ENCODE data around the gene COL9A1. TPM values are rescaled to one million over a fixed set of nuclear protein-coding genes. Genes with fewer than 3 reads are reported as not detected.

Gene COL9A1
- total and polyA plus RNA-seq, 2 of the 8 experiments (the other 6 are each of a cell fraction or from before 2014, with no cell fraction given): 7.9 to 18.1 TPM

DNA sequence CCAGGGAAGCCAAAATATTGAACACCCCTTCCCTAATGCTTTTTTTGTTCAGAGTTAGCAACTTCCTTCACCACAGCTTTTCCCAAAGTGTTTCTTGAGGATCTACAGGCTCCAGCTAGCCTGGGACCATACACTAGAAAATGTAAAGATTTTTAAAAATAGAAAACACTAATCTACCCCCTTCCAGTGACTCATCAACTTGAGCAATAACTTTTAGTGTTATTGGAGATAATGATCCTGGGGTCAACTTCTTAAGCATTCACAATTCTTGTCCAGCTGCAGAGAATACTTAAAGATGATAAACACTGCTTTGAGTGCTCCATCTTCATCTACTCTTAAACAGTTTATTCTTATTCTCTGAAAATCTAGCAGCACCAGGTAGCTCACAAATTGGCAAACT lies 131.6 kb downstream of the COL9A1 start:
- Histone ChIP-seq H3K56ac (replicated peaks; ENCODE audit: insufficient read length, low read depth, low read length) (no peak overlapping the region), H4K8ac (ENCODE audit: extremely low read depth, insufficient read depth, low read length) (no peak overlapping the region), H3K23me2 (ENCODE audit: low read depth, low read length) (peaks cover 2% of the 10 kb centered on the region; the same call in 1 of the 2 replicates), H2BK20ac (ENCODE audit: low read length) (no peak overlapping the region), H4K5ac (ENCODE audit: insufficient read length, low read depth, low read length) (no peak overlapping the region), H2AFZ (ENCODE audit: low read length) (no peak overlapping the region), H3K36me3 (ENCODE audit: control insufficient read depth in 2 of 4, insufficient read depth in 4 of 4, low read length in 3 of 4) (no peaks in the 10 kb centered on the region), H3K18ac (ENCODE audit: extremely low read depth, low read length) (no peak overlapping the region), H3K79me2 (ENCODE audit: control insufficient read depth in 1 of 2, insufficient read depth in 2 of 2, low read length in 2 of 2) (no peaks in the 10 kb centered on the region), H3K9ac (replicated peaks in 1 of 4; ENCODE audit: extremely low read depth in 1 of 4, low read depth in 3 of 4, low read length in 3 of 4) (no peak overlapping the region), H3K14ac (ENCODE audit: insufficient read length) (no peak overlapping the region), H2BK15ac (ENCODE audit: low read length) (no peak overlapping the region), H2AK5ac (ENCODE audit: low read depth, low read length) (no peak overlapping the region), H3K4me2 (ENCODE audit: insufficient read depth in 1 of 2, low read depth in 2 of 2, low read length in 2 of 2) (no peak overlapping the region), H3K4me3 (ENCODE audit: extremely low read depth in 1 of 4, insufficient read depth in 2 of 4, low read depth in 3 of 4, low read length in 4 of 4) (no peak overlapping the region), H2BK5ac (ENCODE audit: low read depth, low read length) (no peak overlapping the region), H2BK12ac (ENCODE audit: low read depth, low read length) (no peak overlapping the region), H3K23ac (ENCODE audit: insufficient read length) (no peak overlapping the region), H3K27ac (ENCODE audit: low read depth, low read length) (no peak overlapping the region), H2BK120ac (replicated peaks; ENCODE audit: low read depth, low read length) (no peak overlapping the region), H4K20me1 (replicated peaks in 1 of 2; ENCODE audit: control insufficient read depth in 1 of 2, insufficient read depth in 2 of 2, low read length in 2 of 2) (peaks cover 0 to 1% of the 10 kb centered on the region in 2 experiments), H3K79me1 (ENCODE audit: low read depth, low read length) (no peaks in the 10 kb centered on the region), H3K9me3 (ENCODE audit: insufficient read depth in 2 of 2, low read depth in 1 of 2, low read length in 1 of 2) (no peaks in the 10 kb centered on the region), H3K4me1 (replicated peaks in 1 of 4; ENCODE audit: control insufficient read depth in 3 of 4, insufficient read depth in 4 of 4, low read length in 3 of 4) (no peaks in the 10 kb centered on the region), H3K27me3 (replicated peaks in 1 of 4; ENCODE audit: control insufficient read depth in 3 of 4, extremely low read depth in 1 of 4, insufficient read depth in 3 of 4, low read length in 3 of 4) (no peaks in the 10 kb centered on the region), H3K4ac (replicated peaks; ENCODE audit: insufficient read length, low read depth, low read length) (no peak overlapping the region), H4K91ac (replicated peaks; ENCODE audit: insufficient read length, low read length) (no peak overlapping the region)
- ChIA-PET POLR2A (ENCODE audit: partially characterized antibody) (no interaction called here), CTCF (ENCODE audit: partially characterized antibody) (interaction anchor here (0.7 to 1.6 kb wide), 2 partner anchors 63 to 107 kb away, joined by 3 to 5 read pairs; no protein-coding TSS in a partner anchor)
- no peak for DNase-seq (ENCODE audit: low read depth in 1 of 2, low spot score in 2 of 2)
- TF ChIP-seq, protein P1, sequence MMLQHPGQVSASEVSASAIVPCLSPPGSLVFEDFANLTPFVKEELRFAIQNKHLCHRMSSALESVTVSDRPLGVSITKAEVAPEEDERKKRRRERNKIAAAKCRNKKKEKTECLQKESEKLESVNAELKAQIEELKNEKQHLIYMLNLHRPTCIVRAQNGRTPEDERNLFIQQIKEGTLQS (IDR thresholded peaks at IDR 0.05; ENCODE audit: insufficient read depth, low read depth, low read length): no peak
- no peak for TF ChIP-seq EZH2 (IDR thresholded peaks at IDR 0.05; ENCODE audit: low read depth, low read length, severe bottlenecking)
- no peak for TF ChIP-seq TEAD4 (IDR thresholded peaks at IDR 0.05; ENCODE audit: low read depth, low read length)
- TF ChIP-seq NRF1 (IDR thresholded peaks at IDR 0.05; ENCODE audit: low read depth, low read length): no peak
- TF ChIP-seq HDAC6 (IDR thresholded peaks at IDR 0.05; ENCODE audit: low read depth, low read length): no peak
- TF ChIP-seq CTBP2 (IDR thresholded peaks at IDR 0.05; ENCODE audit: borderline replicate concordance, insufficient read depth, insufficient read length, low read length): no peak
- TF ChIP-seq, protein P2, sequence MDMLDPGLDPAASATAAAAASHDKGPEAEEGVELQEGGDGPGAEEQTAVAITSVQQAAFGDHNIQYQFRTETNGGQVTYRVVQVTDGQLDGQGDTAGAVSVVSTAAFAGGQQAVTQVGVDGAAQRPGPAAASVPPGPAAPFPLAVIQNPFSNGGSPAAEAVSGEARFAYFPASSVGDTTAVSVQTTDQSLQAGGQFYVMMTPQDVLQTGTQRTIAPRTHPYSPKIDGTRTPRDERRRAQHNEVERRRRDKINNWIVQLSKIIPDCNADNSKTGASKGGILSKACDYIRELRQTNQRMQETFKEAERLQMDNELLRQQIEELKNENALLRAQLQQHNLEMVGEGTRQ (IDR thresholded peaks at IDR 0.05; ENCODE audit: low read length): no peak
- TF ChIP-seq, protein P3, sequence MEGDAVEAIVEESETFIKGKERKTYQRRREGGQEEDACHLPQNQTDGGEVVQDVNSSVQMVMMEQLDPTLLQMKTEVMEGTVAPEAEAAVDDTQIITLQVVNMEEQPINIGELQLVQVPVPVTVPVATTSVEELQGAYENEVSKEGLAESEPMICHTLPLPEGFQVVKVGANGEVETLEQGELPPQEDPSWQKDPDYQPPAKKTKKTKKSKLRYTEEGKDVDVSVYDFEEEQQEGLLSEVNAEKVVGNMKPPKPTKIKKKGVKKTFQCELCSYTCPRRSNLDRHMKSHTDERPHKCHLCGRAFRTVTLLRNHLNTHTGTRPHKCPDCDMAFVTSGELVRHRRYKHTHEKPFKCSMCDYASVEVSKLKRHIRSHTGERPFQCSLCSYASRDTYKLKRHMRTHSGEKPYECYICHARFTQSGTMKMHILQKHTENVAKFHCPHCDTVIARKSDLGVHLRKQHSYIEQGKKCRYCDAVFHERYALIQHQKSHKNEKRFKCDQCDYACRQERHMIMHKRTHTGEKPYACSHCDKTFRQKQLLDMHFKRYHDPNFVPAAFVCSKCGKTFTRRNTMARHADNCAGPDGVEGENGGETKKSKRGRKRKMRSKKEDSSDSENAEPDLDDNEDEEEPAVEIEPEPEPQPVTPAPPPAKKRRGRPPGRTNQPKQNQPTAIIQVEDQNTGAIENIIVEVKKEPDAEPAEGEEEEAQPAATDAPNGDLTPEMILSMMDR (IDR thresholded peaks at IDR 0.05; ENCODE audit: control extremely low read depth in 1 of 3, insufficient read depth in 1 of 3, low read depth in 1 of 3, low read length in 3 of 3): no peak
- TF ChIP-seq SIN3A (conservative IDR thresholded peaks at IDR 0.05 in 1 of 2, IDR thresholded peaks at IDR 0.05 in 1 of 2; ENCODE audit: low read depth in 1 of 2, low read length in 2 of 2): no peak
- FAIRE-seq: no peak
